MM.1S (cell line): ENCODE results near the gene POLL.
A peak's percentile ranks its signal among the peaks of the same experiment; 100 is the strongest.

Experiments used
- DNase-seq: peaks from one replicate; pipeline ENCODE4 v3.0.0-alpha.2; 2015
- H2AFZ ChIP-seq: fragments of 300-600 bp; sonication (generic); 2 replicates; pipeline ENCODE4 v1.6.0; 2016; ENCODE audit warnings: antibody characterized with exemption, low read length
- H3F3A ChIP-seq: fragments of 300-600 bp; sonication (generic); 2 replicates; pipeline ENCODE4 v1.6.1; 2016; ENCODE audit warnings: mild to moderate bottlenecking, antibody characterized with exemption, low read length, moderate library complexity, mixed read lengths; ENCODE audit not compliant: insufficient read depth
- H3K27ac ChIP-seq: fragments of 300-600 bp; sonication (generic); 2 replicates; pipeline ENCODE4 v1.5.1; 2016; ENCODE audit warnings: mild to moderate bottlenecking, low read length
- H3K27me3 ChIP-seq: fragments of 300-600 bp; sonication (generic); replicated peaks from 2 replicates; pipeline ENCODE4 v1.6.0; 2016; ENCODE audit warnings: low read length; ENCODE audit not compliant: insufficient read depth
- H3K36me3 ChIP-seq: fragments of 300-600 bp; sonication (generic); replicated peaks from 2 replicates; pipeline ENCODE4 v1.6.1; 2016; ENCODE audit warnings: mild to moderate bottlenecking, low read length, mixed read lengths; ENCODE audit not compliant: insufficient read depth
- H3K4me1 ChIP-seq: fragments of 300-600 bp; sonication (generic); 2 replicates; pipeline ENCODE4 v1.6.1; 2016; ENCODE audit warnings: low read length, mixed read lengths
- H3K4me2 ChIP-seq: fragments of 300-600 bp; sonication (generic); 2 replicates; pipeline ENCODE4 v1.6.0; 2016; ENCODE audit warnings: low read depth, low read length
- H3K4me3 ChIP-seq: fragments of 300-600 bp; sonication (generic); 2 replicates; pipeline ENCODE4 v1.5.1; 2016; ENCODE audit warnings: low read length, mixed read lengths
- H3K79me2 ChIP-seq: fragments of 300-600 bp; sonication (generic); 2 replicates; pipeline ENCODE4 v1.6.1; 2016; ENCODE audit warnings: mixed run types, low read length, mixed read lengths
- H3K9ac ChIP-seq: fragments of 300-600 bp; sonication (generic); 2 replicates; pipeline ENCODE4 v1.6.1; 2016; ENCODE audit warnings: low read length, mixed read lengths
- H3K9me2 ChIP-seq: fragments of 300-600 bp; sonication (generic); replicated peaks from 2 replicates; pipeline ENCODE4 v1.6.1; 2016; ENCODE audit warnings: mild to moderate bottlenecking, low read length, mixed read lengths; ENCODE audit not compliant: insufficient read depth
- H3K9me3 ChIP-seq: fragments of 300-600 bp; sonication (generic); replicated peaks from 2 replicates; pipeline ENCODE4 v1.6.1; 2016; ENCODE audit warnings: mild to moderate bottlenecking, low read length, mixed read lengths; ENCODE audit not compliant: insufficient read depth
- H4K20me1 ChIP-seq: fragments of 300-600 bp; sonication (generic); 2 replicates; pipeline ENCODE4 v1.6.1; 2016; ENCODE audit warnings: mild to moderate bottlenecking, low read length, moderate library complexity, mixed read lengths; ENCODE audit not compliant: insufficient read depth
- EZH2 ChIP-seq: fragments of 300-600 bp; sonication (generic); optimal IDR thresholded peaks from 2 replicates; pipeline ENCODE3; 2017; ENCODE audit warnings: low read depth, mild to moderate bottlenecking, antibody characterized with exemption, low read length, mixed read lengths
- EZH2phosphoT487 ChIP-seq: fragments of 300-600 bp; sonication (generic); IDR thresholded peaks from 2 replicates; pipeline ENCODE4 v1.6.1; 2018; ENCODE audit warnings: antibody characterized with exemption, low read length
- TF ChIP-seq, protein P1 (sequence below): fragments of 300-600 bp; sonication (generic); IDR thresholded peaks from 2 replicates; pipeline ENCODE4 v1.5.1; 2016; ENCODE audit warnings: antibody characterized with exemption, low read length, mixed read lengths

The POLL gene

DNA sequence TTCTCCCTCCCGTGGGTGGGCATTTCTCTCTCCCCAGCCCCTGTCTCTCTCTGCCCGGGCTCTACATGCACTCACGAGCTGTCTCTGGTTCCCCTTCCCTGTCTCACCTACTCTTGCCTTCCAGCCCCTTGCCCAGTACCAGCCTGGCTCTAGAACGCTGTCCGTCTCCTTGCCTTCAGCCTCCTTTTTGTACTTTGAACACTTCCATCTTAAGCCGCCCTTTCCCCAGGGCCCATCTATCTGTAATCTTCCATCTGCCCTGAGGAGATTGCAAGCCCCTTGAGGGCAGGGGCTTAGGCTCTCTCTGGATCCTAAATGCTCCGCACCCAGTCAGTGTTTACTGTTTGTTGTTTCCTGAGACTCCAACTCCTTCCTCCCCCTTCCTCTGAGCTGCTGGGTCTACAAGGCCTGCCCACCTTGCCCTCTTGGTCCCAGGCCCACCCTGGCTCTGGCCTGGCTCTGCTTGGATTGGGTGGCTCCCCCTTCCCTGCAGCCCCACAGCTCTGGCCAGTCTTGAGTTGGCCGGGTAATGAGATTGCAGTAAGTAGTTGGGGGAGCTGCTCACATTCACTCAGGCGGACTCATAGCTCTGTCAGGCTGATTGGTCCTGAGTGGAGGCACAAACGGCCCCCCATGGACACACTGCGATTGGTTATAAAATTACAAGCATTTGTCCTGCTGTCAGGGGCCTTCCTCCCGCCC lies 28.3 kb downstream of the POLL start:
- H3K27me3 ChIP-seq = no peaks in the 10 kb centered on the region
- H3K9ac ChIP-seq = no peak overlapping the region
- DNase-seq = no peak
- no peak overlapping the region for H3K4me2 ChIP-seq
- TF ChIP-seq EZH2 (no peak), EZH2phosphoT487 (no peak)
- TF ChIP-seq, protein P1, sequence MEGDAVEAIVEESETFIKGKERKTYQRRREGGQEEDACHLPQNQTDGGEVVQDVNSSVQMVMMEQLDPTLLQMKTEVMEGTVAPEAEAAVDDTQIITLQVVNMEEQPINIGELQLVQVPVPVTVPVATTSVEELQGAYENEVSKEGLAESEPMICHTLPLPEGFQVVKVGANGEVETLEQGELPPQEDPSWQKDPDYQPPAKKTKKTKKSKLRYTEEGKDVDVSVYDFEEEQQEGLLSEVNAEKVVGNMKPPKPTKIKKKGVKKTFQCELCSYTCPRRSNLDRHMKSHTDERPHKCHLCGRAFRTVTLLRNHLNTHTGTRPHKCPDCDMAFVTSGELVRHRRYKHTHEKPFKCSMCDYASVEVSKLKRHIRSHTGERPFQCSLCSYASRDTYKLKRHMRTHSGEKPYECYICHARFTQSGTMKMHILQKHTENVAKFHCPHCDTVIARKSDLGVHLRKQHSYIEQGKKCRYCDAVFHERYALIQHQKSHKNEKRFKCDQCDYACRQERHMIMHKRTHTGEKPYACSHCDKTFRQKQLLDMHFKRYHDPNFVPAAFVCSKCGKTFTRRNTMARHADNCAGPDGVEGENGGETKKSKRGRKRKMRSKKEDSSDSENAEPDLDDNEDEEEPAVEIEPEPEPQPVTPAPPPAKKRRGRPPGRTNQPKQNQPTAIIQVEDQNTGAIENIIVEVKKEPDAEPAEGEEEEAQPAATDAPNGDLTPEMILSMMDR = no peak
- H3K4me1 ChIP-seq = peaks cover 10% of the 10 kb centered on the region
- H3K9me3 ChIP-seq = no peaks in the 10 kb centered on the region
- H3K36me3 ChIP-seq = no peaks in the 10 kb centered on the region
- no peak overlapping the region for H3K4me3 ChIP-seq
- H3K9me2 ChIP-seq = no peaks in the 10 kb centered on the region
- H3F3A ChIP-seq = no peaks in the 10 kb centered on the region
- H3K27ac ChIP-seq = no peak overlapping the region
- H2AFZ ChIP-seq = no peak overlapping the region
- no peaks in the 10 kb centered on the region for H3K79me2 ChIP-seq
- H4K20me1 ChIP-seq = no peaks in the 10 kb centered on the region

DNA sequence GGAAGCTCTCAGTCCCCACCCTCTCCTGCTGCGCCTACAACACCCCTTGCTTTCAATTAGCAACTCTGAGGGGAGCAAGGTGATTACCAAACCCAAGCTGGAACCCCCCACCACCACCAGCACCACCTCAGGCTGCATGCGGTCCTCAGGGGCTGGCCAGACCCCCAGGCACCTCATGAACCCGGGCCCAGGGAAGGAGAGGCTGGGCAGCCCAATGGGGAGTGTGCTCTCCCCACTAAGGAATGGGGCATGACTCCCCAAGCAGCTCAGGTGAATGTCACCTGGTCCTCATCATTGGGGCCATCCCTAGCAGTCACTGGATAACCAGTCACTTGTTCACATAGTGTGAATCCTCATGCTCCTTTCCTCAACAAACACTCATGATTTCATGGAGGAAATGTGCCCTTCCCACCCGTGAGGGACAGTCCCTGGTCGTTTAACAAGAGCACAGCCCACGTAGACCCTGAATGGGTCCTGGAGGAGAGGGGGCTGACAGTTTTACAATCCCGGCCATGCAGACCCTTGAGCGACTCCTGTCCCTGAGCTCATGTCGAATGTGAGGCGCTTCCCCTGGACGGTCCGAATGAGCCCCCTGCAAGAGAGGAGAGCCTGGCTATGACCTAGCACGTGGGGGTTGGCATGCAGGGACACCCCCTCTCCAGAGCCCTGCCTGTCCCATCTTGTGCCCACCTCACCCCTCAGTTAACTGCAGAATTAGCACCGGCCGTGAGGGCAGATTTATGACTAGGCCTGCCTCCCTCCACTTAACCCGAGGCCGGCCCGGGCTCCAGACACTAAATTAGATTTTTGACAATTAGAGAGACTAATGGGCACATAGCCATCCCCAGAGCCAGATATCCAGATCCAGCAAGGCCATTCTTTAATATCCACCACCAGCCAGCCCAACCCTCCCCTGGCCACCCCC lies 29.1 kb downstream of the POLL start:
- Histone ChIP-seq H3K4me2 (no peak overlapping the region), H4K20me1 (no peaks in the 10 kb centered on the region), H3K27ac (no peak overlapping the region), H3K27me3 (no peaks in the 10 kb centered on the region), H3F3A (no peaks in the 10 kb centered on the region), H3K9ac (no peak overlapping the region), H3K9me2 (no peaks in the 10 kb centered on the region), H3K36me3 (no peaks in the 10 kb centered on the region), H3K79me2 (no peaks in the 10 kb centered on the region), H3K9me3 (no peaks in the 10 kb centered on the region), H2AFZ (no peak overlapping the region), H3K4me3 (no peak overlapping the region), H3K4me1 (peaks cover 10% of the 10 kb centered on the region)
- DNase-seq = no peak
- no peak for TF ChIP-seq EZH2phosphoT487
- no peak for TF ChIP-seq EZH2
- TF ChIP-seq, protein P1 = no peak

DNA sequence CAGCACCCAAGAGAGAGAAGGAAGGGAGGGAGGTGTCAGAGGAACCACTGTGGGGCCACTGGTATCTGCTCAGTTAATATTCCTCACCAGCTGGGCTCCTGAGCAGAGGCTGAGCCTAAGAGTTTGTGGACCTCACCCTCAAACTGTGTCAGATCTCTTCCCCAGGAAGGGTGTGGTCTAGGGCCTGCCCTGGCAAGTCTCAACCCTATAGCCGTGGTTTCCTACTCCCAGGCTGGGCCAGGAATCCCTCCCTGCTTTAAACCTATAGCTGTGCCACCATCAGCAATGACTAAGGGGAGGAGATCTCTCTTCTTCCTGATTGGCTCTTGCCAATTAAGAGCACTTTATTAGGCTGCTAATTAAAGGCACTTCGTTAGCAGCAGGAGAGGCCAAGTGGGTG lies 29.9 kb downstream of the POLL start:
- TF ChIP-seq EZH2 (no peak), EZH2phosphoT487 (no peak)
- TF ChIP-seq, protein P1 = no peak
- H3K9me2 ChIP-seq = no peaks in the 10 kb centered on the region
- no peak overlapping the region for H2AFZ ChIP-seq
- no peak overlapping the region for H3K4me2 ChIP-seq
- no peaks in the 10 kb centered on the region for H3K9me3 ChIP-seq
- H3K27me3 ChIP-seq = no peaks in the 10 kb centered on the region
- H3K36me3 ChIP-seq = no peaks in the 10 kb centered on the region
- H4K20me1 ChIP-seq = no peaks in the 10 kb centered on the region
- peaks cover 10% of the 10 kb centered on the region for H3K4me1 ChIP-seq
- H3K9ac ChIP-seq = no peak overlapping the region
- H3K4me3 ChIP-seq = no peak overlapping the region
- no peaks in the 10 kb centered on the region for H3K79me2 ChIP-seq
- no peak overlapping the region for H3K27ac ChIP-seq
- H3F3A ChIP-seq = no peaks in the 10 kb centered on the region
- peak; percentile 40 for DNase-seq
